HL-60 (cell line): ENCODE data around the gene ABAT.

Source experiments
- CTCF ChIP-seq: IDR thresholded peaks from one replicate; pipeline ENCODE4 v1.5.1; 2011; ENCODE audit warnings: low read length, control low read depth, inconsistent platforms; ENCODE audit not compliant: insufficient read depth
- POLR2AphosphoS5 ChIP-seq: IDR thresholded peaks from 2 replicates; pipeline ENCODE4 v1.6.1; 2012; ENCODE audit warnings: low read depth

GRCh38 chr16:8763899-8764298 is 89.5 kb downstream of the ABAT start:
- TF ChIP-seq CTCF (no peak), POLR2AphosphoS5 (no peak)
